NK-92 (cell line): ENCODE measurements around the gene ACTA2.

Source experiments
- DNase-seq: peaks from one replicate; lab custom pipeline; 2025; ENCODE audit not compliant: unreplicated experiment; lab: John Stamatoyannopoulos, UW

ACTA2 gene

GRCh38 chr10:88923520-88923919, 29.1 kb downstream of the ACTA2 start:
- no peak for DNase-seq

DNA sequence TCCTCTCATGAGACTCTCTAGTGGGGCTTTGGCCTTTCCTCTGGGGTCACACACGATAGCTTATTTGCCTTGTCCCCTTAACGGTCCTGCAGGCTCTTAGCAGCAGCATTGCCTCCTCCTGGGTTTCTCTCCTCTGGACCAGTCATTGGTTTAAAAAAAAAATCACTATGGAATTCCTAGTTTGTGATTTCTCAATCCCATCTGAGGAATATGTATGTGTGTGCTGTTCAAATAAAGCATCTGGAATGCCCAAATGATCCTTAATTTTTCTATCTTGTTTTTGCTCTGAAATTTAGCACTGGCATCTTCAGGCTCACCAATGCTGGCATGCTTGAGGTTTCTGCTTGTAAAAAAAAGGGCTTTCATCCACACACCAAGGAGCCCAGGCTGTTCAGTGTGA, 30.5 kb downstream of the ACTA2 start:
- DNase-seq, result no peak

DNA sequence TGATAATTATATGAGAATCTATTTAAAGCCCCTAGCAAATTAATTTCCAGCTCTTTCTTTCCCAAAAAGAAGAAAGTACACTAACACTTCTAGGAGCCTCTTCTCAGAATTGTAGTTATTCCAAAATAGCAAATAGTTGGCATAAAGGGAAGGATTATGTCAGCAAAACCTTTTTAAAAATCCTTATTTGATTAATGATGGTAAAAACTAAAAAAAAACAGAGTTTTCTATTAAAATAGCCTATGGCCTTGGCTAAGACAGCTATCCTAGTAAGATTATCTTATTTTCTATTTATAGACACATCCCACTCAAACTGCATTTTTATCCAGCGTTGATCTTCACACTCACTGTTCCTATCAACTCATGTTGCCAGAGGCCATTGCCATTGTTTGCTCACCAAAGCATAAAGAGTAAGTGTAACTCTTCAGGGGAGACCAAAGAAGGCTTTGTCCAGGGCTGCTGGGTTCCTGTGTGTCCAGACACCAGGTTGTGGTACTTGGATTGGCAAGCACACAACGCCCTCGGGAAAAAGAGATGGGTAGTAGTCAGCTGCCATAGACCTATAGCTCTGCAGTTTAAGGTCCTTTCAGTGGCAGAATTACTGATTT, 31.5 kb downstream of the ACTA2 start:
- DNase-seq, result no peak

DNA sequence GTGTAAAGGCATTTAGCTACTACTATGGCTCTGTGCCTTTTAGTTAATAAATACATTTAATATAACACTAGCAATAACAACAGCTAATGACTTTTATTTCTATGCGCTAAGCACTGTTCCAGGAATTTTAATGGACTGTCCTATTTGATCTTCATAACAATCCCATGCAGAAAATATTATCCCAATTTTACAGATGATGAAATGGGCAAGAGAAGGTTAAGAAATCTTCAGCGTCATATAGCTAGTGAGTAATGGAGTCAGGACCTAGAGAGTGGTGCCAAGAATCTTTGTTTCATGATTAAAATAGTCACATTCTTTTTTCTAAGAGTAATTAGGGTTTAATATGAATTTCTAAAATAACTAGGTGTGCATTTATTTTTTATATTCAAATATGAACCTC, 32.4 kb downstream of the ACTA2 start:
- DNase-seq, result no peak

- no peak for DNase-seq
These were observed 33.5 kb downstream of the ACTA2 start for GRCh38 chr10:88919041-88919440.

GRCh38 chr10:88918191-88918905, 34.2 kb downstream of the ACTA2 start:
- no peak for DNase-seq

- DNase-seq, result no peak
These were observed 35.6 kb downstream of the ACTA2 start for GRCh38 chr10:88916986-88917385.

- DNase-seq, result no peak
These were observed 36.3 kb downstream of the ACTA2 start for GRCh38 chr10:88916231-88916630.

- no peak for DNase-seq
These were observed 36.8 kb downstream of the ACTA2 start for GRCh38 chr10:88915781-88916180.

DNA sequence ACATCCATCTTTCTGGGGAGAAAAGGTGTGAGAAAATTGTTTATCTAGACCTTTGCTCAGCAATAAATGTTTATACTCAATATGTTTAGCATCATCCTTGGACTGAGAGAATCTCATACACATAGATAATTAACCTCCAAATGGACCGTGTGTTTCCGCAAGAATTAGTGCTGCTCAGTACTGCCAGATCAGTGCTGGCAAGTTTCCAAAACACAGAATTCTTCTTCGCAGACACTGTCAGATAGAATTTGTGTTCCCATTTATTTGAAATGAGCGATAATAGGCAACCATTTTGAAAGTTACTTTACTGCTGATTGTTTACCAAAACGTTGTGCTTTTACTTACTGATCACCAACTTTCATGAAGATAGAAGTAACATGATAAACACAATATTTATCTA, 38.8 kb downstream of the ACTA2 start:
- no peak for DNase-seq

- DNase-seq, result no peak
These were observed 39.4 kb downstream of the ACTA2 start for GRCh38 chr10:88913127-88913526.

- DNase-seq, result no peak
These were observed 40.7 kb downstream of the ACTA2 start for GRCh38 chr10:88911851-88912250.

DNA sequence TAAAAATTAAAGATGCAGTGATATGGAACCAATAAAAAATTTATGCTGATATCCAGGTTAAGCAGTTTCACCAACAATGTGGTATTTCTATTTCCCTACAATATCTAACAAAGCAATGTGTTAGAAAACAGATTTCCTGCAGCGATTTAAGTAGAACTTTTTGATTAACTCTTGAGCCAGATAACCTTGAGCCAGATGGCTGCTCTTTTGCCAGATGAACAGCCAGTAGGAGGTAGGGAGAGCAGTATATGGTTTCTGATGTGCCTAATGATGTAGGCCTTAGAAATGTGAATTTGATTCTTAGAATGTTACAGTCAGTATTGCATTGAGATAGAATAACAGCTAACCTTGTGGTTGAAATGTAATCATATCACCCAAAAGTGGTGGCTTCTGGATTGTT, 41.5 kb downstream of the ACTA2 start:
- DNase-seq, result no peak

DNA sequence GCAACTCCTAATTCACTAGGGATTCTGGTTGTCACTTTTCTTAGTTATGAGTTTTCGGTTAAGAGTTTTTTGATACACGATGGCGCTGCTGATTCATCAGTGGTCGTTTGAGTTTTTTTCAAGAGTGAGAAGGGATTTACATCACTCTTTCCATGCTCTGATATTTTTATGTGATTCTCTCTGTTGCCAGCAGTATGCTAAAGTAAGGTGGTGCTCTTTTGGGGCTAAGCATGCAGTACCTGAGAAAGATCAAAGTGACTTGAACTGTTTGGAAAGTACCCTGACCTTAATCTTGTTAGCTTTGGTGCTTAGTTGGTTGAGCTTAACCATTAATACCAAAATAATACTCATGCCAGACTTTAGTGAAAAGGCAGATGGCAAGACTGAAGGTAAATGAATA, 44.4 kb downstream of the ACTA2 start:
- no peak for DNase-seq

DNA sequence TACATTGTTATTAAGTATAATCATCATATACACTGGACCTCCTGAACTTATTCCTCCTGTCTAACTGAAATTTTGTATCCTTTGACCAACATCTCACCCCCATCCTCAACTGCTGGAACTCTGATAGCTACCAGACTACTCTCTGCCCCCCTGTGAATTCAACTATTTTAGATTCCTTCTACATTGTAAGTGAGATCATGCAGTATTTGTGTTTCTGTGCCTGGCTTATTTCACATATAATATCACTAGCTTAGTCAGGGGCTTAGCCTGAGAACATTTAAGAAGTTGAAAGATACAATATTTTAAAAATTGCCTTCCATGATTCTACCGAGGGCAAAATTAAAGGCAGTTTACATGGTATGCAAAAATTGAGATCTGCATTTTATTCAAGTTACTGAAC, 45.7 kb downstream of the ACTA2 start:
- DNase-seq, result no peak

- no peak for DNase-seq
These were observed 48.9 kb downstream of the ACTA2 start for GRCh38 chr10:88903715-88904114.

DNA sequence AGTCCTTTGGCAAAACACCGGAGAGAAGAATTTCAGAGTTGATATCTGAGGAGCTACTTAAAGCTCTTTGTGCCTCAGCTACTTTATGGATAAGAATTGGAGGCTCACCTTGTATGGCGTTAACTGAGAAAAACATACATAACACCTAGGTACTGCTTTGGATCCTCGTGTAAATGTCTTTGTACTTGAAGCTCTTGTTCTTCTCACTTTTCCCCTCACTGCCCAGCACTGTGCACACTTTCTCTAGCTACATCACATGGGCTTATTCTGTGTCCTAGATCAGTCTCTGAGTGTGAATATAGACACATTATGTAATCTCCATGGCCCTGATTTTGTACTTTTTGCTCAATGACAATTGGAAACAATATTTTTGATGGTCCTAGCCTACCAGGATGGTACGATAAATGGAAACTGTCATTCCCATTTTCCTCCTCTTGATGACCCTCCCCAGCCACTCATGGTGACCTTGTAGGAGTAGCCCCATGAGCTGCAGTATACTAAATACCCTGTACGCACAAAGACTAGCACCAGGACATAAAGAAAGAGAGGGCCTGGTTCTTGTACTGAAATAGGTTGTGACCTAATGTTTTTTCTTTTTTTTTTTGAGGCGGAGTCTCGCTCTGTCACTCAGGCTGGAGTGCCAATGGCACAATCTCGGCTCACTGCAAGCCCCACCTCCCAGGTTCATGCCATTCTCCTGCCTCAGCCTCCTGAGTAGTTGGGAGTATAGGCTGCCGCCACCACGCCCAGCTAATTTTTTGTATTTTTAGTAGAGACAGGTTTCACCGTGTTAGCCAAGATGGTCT, 50.4 kb downstream of the ACTA2 start:
- no peak for DNase-seq

GRCh38 chr10:88901206-88901983, 51.2 kb downstream of the ACTA2 start:
- no peak for DNase-seq

DNA sequence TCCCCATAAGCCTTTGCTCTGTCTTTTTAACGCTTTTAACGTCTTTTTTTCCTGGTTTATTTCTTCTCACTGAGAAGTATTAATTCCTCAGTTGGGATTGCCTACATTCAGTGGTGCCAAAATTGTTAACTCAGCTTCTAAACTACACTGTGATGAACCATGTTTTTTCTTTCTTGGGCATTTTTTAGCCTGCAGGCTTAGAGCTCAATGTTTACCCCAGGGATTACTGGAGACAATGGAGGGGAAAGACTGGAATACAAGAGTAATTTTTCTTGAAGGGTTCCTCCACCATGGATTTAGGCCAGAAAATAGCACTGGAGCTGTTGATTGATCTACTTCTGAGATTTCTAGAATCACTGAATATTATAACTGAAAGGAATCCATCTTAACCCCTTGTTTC, 52.7 kb downstream of the ACTA2 start:
- DNase-seq, result no peak

GRCh38 chr10:88898727-88899126, 53.8 kb downstream of the ACTA2 start:
- no peak for DNase-seq
